ENCODE data around the gene CLCN1.

DNA sequence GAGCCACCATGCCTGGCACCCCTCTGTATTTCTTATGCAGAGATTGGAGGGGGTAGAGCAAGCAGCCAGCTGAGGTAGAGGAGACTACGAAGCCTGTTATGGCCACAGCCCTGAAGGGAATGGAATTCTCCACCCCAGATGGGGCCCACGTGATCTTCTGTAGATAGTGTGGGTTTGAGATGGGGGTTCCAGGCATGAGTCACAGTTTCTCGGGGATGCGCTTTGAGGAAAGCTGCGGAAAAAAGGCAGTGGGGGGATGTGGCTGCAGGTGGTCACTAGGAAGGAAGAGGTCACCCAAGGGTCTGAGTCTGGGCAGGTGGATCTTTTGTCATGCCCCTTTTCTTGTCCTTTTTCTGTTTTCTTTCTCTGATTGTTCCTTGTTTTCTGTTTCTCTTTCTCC, 35.1 kb downstream of the CLCN1 start:
- no peak for TF ChIP-seq CTCF (IDR thresholded peaks at IDR 0.05)
- no peak for TF ChIP-seq POLR2A (IDR thresholded peaks at IDR 0.05)
- no peak for TF ChIP-seq POLR2AphosphoS5 (IDR thresholded peaks at IDR 0.05)

All from prostate gland (tissue), 2 donors.